RPMI7951 (cell line): Measurements from ENCODE around the gene ANTXRL. TPM values are rescaled to one million over a fixed set of nuclear protein-coding genes. Genes with fewer than 3 reads are reported as not detected.
"Not testable (repeated sequence)": the region's sequence is repeated elsewhere in the genome, so short reads cannot be mapped to it uniquely, and the experiment has no call there.

ENCODE experiments used
- DNase-seq: peaks from one replicate; pipeline ENCODE4 v3.0.0-alpha.2; 2012; ENCODE audit warnings: low read depth
- total RNA-seq: library from RNA; depleted of rRNA; stranded (reverse); fragments of >200 nt; shearing (Covaris generic); gene quantifications from 2 replicates; pipeline ENCODE4 v1.2.3, GENCODE V29; 2014; rRNA removed

The ANTXRL gene
- total RNA-seq, result not detected in 2 replicates

DNA sequence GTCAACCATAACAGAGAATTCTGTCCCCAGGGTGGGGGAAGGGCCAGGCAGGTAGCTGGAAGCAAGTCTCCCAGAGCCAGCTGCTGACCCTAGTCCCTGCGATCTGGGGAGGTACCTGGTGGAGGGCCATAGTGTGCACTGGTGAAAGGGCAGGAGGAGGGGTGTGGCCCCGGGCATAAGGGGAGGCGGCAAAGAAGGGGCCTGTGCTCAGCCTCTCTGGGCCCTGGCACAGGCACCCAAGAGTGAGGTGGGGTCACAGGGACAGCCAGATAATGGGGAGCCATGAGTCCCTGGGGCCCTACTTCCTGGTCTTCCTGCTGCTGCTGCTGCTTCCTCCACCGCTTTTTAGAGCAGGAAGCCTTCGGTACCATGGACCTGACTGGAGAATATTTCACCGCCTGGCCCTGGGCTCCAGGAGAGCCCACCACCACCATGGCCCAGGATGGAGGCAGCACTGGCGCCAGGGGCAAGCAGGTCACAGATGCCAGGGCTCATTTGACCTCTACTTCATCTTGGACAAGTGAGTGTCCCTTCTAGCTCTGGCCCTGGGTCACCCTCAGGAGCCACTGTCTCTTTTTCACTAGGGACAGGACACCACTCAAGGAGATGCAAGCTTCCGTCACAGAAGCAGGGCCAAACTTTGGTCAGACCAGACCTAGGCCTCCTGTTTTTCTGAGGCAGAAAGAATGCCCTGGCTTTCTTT, at the start of gene ANTXRL:
ANTXRL (plus strand) TSS at position 7 of the 703 bp plus-strand sequence; CDS start at position 273, 266 bp downstream.
- no peak for DNase-seq

DNA sequence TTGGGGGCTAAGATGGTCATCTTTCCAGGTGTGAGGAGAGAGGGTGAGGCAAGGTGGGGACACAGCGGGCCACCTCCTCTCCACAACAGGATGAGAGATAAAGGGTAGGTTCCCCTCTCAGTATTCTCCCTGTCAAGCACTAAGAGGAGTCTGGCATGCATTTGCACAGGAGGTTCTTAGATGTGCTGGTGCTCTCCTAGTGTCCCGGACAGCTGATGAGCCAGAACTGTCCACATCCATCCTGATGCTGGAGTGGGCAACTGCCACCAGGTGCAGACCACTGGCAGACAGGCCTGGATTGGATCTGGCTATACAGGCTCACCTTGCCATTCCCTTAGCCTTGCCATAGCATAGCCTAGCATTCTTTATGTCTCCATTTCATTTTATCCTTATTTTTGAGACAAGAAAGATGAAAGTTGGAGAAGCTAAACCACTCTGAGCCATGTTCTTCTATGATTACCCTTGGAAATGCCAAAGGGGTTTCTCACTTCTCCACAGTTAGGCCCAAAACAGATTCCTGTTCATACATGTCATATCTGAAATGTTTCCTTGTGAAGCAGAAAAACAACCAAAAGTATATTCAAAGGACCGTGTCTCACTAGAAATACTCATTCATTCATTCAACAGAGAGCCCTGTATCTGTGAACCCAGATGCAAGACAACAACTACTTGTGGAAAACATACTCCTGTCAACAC, 48.8 kb upstream of the ANTXRL start:
- DNase-seq, result no peak

- DNase-seq, result peak; percentile 1
Measured at GRCh38 chr10:46239247-46239646, 47.5 kb upstream of the ANTXRL start.

GRCh38 chr10:46239993-46240683, 46.7 kb upstream of the ANTXRL start:
- DNase-seq, result no peak

DNA sequence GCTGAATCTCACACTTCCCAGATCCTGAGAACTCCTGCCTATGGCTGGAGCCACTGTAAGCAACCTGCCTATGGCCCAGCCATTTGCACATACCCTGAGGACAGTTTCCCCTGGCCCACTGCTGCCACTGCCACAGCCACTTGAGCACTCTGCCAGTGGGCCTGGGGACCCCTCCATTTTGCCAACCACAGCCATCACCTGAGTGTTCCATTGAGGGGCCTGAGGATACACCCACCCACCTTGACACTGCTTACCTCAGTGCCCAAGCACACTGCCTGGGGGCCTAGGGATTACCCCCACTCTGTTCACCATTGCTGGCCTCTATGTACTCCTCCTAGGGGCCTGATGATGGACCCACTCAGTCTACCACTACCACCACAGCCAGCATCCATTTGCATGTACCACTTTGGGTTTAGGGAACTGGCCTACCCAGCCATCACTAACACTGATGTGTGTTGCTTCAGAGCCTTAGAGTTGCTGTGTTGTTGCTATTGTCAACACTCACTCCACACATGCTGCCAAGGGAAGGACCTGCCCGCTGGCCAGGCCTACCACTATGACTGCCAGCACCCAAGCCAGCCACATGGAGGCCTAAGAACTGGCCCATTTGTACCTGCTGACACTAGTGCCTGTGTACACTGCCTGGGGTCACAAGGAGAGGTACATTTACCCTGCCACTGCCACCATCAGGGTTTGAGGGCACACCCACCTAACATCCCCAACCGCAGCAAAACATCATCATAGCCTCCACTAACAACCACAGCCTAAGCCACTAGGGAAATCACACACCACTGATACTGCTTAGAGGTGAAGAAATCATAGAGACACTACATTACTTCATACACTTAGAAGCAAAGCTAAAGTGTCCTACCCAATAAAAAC, 45.9 kb upstream of the ANTXRL start:
- DNase-seq, result no peak

DNA sequence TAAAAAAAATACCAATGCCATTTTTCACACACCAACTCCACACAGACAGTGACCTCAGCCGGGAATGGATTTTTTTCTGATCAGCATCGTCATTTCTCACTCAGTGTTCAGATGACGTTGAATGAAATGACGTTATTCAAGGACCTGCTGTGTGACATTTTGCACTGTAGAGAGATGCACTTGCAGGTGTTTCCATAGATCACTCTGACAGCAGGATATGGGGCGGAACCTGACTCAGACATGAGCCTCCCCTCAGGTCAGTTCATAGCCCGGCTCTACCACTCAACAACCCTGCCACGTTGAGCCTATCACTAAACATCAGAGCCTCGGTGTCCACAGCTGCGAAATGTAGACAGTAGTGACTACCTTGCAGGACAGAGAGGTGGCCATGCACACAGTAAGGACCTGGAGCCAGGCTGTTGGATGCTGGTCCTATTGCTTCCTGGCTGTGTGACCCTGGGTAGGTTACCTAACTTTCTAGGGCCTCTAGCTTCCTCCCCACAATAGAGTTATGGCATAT, 41.4 kb upstream of the ANTXRL start:
- no peak for DNase-seq

- DNase-seq, result not testable (repeated sequence)
Measured at GRCh38 chr10:46246400-46247180, 40.2 kb upstream of the ANTXRL start.

DNA sequence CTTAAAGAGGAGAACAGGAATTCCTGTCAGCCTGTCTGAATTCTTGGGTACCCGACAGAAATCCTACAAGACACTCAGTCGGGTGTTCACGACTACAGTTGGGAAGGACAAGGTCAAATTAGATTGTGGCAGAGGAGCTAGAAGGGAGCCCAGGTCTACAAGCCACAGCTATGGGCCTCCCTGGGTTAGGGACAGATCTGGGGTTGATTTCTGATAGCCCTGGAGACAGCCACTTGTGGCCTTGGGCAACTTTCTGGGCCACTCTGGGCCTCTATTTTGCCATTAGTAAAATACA, 39.7 kb upstream of the ANTXRL start:
- no peak for DNase-seq

DNA sequence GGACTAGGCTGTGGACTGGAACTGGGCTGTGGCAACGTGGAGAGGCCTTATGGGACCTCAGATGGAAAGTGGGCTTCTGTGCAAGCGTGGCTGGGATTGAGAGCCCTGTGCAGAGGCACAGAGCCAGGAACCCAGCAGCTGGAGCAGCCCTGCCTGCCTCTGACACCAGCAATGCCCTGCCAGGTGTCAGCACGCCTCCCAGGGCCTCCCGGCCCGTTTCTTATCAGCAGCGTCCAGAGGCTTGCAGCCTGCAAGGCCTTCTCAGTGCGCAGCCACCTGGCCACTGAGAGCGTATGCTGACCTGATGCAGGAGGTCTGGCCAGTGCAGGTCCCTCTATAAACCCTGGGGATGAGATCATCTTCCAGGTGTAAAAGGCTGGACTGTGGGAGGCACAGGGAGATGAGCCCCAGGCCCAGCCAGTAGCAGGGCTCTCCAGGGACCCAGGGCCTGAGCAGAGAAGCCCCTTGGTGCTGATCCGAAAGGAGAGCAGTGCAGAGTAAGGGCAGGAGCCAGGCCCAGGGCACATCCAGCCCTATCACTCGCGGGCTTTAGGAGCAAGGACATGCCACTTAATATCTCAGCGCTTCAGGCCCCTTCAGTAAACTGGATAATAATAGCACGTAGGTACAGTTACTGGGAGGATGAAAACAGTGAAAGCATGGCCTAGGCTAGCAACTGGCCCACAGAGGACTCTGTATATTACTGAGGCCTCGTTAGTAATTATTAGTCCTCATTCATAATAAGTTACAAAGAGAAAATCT, 38.8 kb upstream of the ANTXRL start:
- DNase-seq, result no peak

DNA sequence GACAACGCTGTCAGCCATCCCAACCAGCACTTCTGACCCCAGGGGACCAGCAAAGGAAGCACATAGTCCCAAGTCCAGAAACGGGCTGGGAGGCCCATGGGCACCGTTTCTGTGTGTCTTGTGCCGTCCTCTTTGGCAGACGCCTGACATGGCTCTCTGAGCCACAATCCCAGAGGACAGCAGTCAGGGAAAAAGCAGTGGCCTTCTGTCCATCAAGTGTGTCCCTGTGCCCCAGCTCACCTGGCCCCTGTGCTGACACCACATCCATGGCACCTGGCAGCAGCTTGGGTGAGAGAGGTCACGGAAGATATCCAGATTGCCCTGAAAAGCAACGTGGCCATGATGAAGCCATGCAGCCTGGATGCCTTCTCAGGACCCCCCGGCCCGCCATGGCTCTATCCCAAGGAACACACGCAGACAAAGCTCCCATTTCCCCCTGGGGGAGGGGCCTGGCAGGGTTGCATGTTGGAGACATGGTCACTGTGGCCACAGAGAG, 38.1 kb upstream of the ANTXRL start:
- no peak for DNase-seq

DNA sequence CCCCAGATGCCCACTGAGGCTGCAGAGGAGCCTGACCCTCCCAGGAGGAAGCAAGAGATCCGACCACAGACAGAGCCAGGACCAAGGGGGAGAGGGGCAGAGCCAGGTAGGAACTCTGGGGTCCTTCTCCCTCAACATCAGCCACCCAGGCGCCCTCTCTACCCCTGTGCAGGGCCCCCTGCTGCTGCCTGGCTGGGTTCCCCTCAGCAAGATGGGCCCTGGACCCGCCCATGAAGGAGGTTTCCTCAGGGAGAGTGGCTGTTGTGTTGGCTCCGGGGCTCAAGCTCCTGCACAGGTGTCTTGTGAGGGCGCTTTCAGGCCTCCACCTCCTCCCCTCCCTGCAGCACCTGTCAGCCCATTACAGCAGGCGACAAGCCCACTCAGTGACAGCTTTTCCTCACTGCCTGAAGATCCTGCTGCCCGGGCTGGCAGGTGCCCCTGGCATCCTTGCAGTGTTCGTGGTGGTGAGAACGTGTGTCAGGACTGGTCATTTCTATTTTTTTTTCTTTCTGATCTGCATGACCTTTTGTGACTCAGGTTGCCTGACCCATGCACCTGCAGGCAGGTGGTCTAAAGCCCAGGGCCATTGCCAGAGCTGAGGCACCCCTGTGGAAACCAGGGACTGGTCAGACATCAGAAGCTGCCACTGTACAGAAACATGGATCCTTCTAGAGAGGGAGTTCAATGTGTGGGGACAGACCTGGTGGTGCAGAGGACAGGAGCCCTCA, 37.0 kb upstream of the ANTXRL start:
- DNase-seq, result not testable (repeated sequence)

DNA sequence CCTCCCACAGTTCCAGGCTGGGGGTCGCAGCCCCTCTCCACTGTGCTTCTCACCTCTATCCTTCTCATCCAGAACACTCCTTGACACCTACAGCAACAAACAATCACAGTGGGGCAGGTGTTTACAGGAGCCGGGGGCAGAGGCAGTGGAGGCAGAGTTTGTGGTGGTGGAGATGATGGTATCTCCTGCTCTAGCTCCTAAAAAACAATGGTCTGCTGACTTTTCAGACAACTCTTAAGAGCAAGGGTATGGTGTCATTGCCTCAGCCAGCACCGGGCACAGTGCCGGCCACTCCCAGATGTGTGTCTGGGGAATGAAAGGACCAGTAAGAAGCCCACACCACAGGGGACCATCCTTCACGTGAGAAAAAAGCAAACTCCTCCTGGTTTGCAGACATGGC, 36.3 kb upstream of the ANTXRL start:
- no peak for DNase-seq

- DNase-seq, result no peak
Measured at GRCh38 chr10:46250898-46251856, 35.6 kb upstream of the ANTXRL start.

- no peak for DNase-seq
Measured at GRCh38 chr10:46251857-46252847, 34.6 kb upstream of the ANTXRL start.

DNA sequence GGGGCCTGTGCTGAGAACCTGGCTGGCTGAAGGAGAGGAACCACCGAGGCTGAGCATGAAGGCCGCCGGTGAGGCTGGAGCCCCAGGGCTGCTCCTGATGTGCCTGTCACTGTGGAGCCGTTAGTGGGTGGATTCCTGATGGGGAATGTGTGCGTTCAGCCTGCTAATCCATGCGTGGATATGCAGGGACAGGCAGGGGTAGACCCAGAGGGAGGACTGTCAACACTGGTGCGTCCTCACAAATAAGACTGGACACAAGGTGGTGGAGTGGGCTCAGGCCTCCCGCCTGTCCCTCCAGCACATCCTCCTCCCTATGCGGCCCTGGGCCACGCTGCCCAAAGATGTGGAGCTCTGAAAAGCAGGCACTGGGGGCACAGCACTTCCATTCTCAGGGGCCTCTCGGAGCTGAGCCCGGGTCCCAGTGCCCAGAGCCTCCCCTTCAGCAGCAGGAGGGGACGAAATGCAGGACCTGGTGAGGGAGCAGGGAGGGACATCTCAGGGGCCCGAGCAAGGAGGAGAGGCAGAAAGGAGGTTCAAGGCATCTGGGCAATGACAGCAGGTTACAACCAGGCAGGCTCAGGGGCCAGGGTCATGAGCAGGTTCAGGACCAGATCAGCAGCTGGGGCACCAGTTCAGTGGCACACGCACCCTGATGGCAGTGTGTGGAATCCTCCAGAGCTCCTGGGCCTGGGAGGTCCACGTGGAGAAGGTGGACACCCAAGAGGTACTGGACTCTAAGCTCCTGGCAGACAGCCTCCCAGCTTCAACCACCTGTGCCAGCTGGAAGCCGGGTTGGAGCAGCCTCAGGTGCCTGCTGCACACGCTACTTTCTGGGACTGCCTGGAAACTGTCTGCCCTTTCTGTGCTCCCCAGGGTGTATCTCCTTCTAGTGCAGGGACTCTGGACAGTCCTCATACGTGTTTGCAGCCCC, 33.5 kb upstream of the ANTXRL start:
- DNase-seq, result no peak

DNA sequence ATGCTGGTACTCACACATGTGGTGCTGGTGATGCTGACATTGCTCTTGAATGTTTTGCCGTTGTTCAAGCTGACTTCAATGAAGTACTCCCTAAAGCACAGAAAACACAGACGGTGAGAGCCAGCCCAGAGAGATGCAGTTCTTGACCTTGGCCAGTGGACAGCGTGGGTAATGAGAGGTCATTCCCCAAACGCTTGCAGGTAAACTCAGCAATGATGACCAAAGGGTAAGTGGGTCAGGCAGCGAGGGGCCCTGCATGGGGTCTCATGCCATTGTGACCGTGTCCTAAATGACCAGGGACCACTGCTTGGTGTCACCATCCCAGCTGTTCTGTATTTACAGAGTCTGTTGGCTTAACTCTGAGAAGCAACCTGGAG, 32.8 kb upstream of the ANTXRL start:
- no peak for DNase-seq
